Measurements from ENCODE around the gene POLD4.

DNA sequence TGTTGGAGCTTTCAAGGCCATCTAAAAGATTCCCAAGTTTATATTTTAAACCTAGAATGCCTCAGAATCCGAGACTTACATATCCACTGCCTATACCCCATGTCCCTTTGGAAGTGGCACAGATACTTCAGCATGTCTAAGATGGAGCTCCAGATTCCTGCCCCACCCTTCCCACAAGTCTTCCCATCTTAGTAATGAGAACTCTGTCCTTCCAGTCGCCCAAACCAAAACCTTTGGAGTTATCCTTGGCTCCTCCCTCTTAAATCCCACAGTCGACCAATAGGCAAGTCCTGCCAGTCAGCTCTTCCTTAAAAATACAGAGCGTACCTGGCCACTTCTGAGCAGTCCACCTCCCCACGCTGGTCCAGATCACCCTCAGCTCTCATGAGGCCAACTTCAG is 4.3 kb downstream of the POLD4 start:
- no peak for TF ChIP-seq POLR2A (IDR thresholded peaks at IDR 0.05)
- TF ChIP-seq, protein P1, sequence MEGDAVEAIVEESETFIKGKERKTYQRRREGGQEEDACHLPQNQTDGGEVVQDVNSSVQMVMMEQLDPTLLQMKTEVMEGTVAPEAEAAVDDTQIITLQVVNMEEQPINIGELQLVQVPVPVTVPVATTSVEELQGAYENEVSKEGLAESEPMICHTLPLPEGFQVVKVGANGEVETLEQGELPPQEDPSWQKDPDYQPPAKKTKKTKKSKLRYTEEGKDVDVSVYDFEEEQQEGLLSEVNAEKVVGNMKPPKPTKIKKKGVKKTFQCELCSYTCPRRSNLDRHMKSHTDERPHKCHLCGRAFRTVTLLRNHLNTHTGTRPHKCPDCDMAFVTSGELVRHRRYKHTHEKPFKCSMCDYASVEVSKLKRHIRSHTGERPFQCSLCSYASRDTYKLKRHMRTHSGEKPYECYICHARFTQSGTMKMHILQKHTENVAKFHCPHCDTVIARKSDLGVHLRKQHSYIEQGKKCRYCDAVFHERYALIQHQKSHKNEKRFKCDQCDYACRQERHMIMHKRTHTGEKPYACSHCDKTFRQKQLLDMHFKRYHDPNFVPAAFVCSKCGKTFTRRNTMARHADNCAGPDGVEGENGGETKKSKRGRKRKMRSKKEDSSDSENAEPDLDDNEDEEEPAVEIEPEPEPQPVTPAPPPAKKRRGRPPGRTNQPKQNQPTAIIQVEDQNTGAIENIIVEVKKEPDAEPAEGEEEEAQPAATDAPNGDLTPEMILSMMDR (IDR thresholded peaks at IDR 0.05) = no peak

All from upper lobe of left lung (tissue), 4 donors.